ENCODE data around the gene CPSF3. TPM values are rescaled to one million over a fixed set of nuclear protein-coding genes. Genes with fewer than 3 reads are reported as not detected.

CPSF3 gene
- total and polyA plus RNA-seq, 2 of the 13 experiments (the other 11 are each of a cell fraction or from before 2014, with no cell fraction given), result 19.8 to 93.0 TPM

GRCh38 chr2:9420495-9420894 is 3.0 kb upstream of the CPSF3 start (continued):
- no peak for TF ChIP-seq ZHX2 (IDR thresholded peaks at IDR 0.05; ENCODE audit: low read depth)
- TF ChIP-seq ZHX2 (CRISPR knock-in tag; IDR thresholded peaks at IDR 0.05; ENCODE audit: borderline replicate concordance), result no peak
- no peak for TF ChIP-seq RBFOX2 (IDR thresholded peaks at IDR 0.05; ENCODE audit: low read depth, low read length)
- TF ChIP-seq TCF12 (IDR thresholded peaks at IDR 0.05), result no peak
- no peak for TF ChIP-seq TCF12 (CRISPR knock-in tag; IDR thresholded peaks at IDR 0.05)
- TF ChIP-seq MNT (IDR thresholded peaks at IDR 0.05), result no peak
- TF ChIP-seq ZNF280D (CRISPR knock-in tag; IDR thresholded peaks at IDR 0.05), result no peak
- TF ChIP-seq AFF4 (CRISPR knock-in tag; IDR thresholded peaks at IDR 0.05), result no peak
- TF ChIP-seq ZNF564 (CRISPR knock-in tag; IDR thresholded peaks at IDR 0.05), result no peak
- TF ChIP-seq PBX2 (CRISPR knock-in tag; IDR thresholded peaks at IDR 0.05), result no peak
- TF ChIP-seq MEIS2 (CRISPR knock-in tag; IDR thresholded peaks at IDR 0.05), result no peak
- no peak for TF ChIP-seq TRIM22 (IDR thresholded peaks at IDR 0.05)
